K562 (cell line): ENCODE measurements around the gene RNU6-8. TPM values are rescaled to one million over a fixed set of nuclear protein-coding genes. Genes with fewer than 3 reads are reported as not detected.
A peak's percentile ranks its signal among the peaks of the same experiment; 100 is the strongest.

Source experiments
- COPS2 ChIP-seq: fragments of 450-650 bp; conservative IDR thresholded peaks from 2 replicates; pipeline ENCODE4 v1.6.1; 2016; ENCODE audit warnings: mild to moderate bottlenecking, moderate library complexity
- ELK3 ChIP-seq: fragments of 450-650 bp; formaldehyde crosslinking; IDR thresholded peaks from 2 replicates; pipeline ENCODE4 v1.4.0; 2020; ENCODE audit warnings: mild to moderate bottlenecking
- LCOR ChIP-seq: sonication (generic); formaldehyde crosslinking; IDR thresholded peaks from 2 replicates; pipeline ENCODE4 v1.8.0; 2022; ENCODE audit warnings: mild to moderate bottlenecking, missing genetic modification reagents
- NCOA6 ChIP-seq: fragments of 450-650 bp; IDR thresholded peaks from 2 replicates; pipeline ENCODE4 v1.6.1; 2017; ENCODE audit warnings: mild to moderate bottlenecking
- PHF8 ChIP-seq: fragments of 200-600 bp; sonication (generic); IDR thresholded peaks from 2 replicates; pipeline ENCODE4 v1.6.1; 2012; ENCODE audit warnings: mixed run types, mild to moderate bottlenecking, inconsistent platforms, low read length, moderate library complexity, borderline replicate concordance
- RBFOX2 ChIP-seq: fragments of 200-400 bp; formaldehyde crosslinking; IDR thresholded peaks from 2 replicates; pipeline ENCODE4 v1.6.1; 2017; ENCODE audit warnings: low read depth, mild to moderate bottlenecking, low read length, moderate library complexity
- SMAD4 ChIP-seq: fragments of 250-450 bp; sonication (Bioruptor Pico); conservative IDR thresholded peaks from 2 replicates; pipeline ENCODE4 v1.8.0; 2021; ENCODE audit warnings: inconsistent platforms, mild to moderate bottlenecking, moderate library complexity
- TEAD4 ChIP-seq, 2 experiments: sonication (generic) in 1 of 2; formaldehyde crosslinking in 1 of 2; IDR thresholded peaks; 2 replicates each; pipeline versions ENCODE4 v1.6.1 to v1.8.0; 2012 to 2022; ENCODE audit warnings: borderline replicate concordance in 1 of 2, inconsistent platforms in 1 of 2, low read length in 1 of 2, mild to moderate bottlenecking in 1 of 2, missing genetic modification reagents in 1 of 2
- ZFP36 ChIP-seq: fragments of 150-350 bp; IDR thresholded peaks from 2 replicates; pipeline ENCODE4 v1.6.1; 2018; ENCODE audit warnings: low read length, low read depth; ENCODE audit not compliant: partially characterized antibody
- ZNF444 ChIP-seq: fragments of 250-450 bp; sonication (Bioruptor Pico); IDR thresholded peaks from 2 replicates; pipeline ENCODE4 v1.4.0; 2020; ENCODE audit warnings: mild to moderate bottlenecking, moderate library complexity
- ZNF644 ChIP-seq: fragments of 200-800 bp; sonication (Bioruptor generic); IDR thresholded peaks from 2 replicates; pipeline ENCODE4 v1.6.1; 2016; ENCODE audit warnings: low read depth, missing genetic modification characterization, missing compliant biosample characterization
- polyA plus RNA-seq, 8 experiments: library from polyadenylated mRNA; depleted of rRNA in 4 of 8; stranded (reverse) in 5 of 8; unstranded in 3 of 8; fragments of >200 nt; fragmentation: Nextera tagmentation in 2 of 8; fragmentation: Illumina TruSeq in 1 of 8; extraction: Ambion mirVana in 2 of 8; extraction: Trizol in 1 of 8; gene quantifications; 2 replicates each; pipeline versions ENCODE4 v1.2.1 to v1.2.3, GENCODE V29; 2011 to 2014; ENCODE audit warnings: inconsistent platforms in 1 of 8, missing spikeins in 1 of 8
- total RNA-seq, 7 experiments: library from RNA; depleted of rRNA in 6 of 7; stranded (reverse); fragments of >200 nt in 6 of 7; fragmentation: Illumina TruSeq in 2 of 7; extraction: Trizol in 2 of 7; gene quantifications; 2 replicates each; pipeline versions ENCODE4 v1.2.1 to v1.2.3, GENCODE V29; 2011 to 2021; ENCODE audit warnings: low replicate concordance in 1 of 7
- TF ChIP-seq, protein P1 (sequence below), 2 experiments: fragments of 450-650 bp; formaldehyde crosslinking in 1 of 2; IDR thresholded peaks; 2 replicates each; pipeline versions ENCODE4 v1.4.0 to v1.6.1; 2014 to 2020; ENCODE audit warnings: mild to moderate bottlenecking in 2 of 2, borderline replicate concordance in 1 of 2, low read depth in 1 of 2
- TF ChIP-seq, protein P2 (sequence below), 2 experiments: IDR thresholded peaks; 2 replicates each; pipeline ENCODE4 v1.6.1; 2011; ENCODE audit warnings: borderline replicate concordance in 1 of 2, control low read depth in 1 of 2, low read depth in 1 of 2, low read length in 1 of 2, mild to moderate bottlenecking in 1 of 2, mixed read lengths in 1 of 2, moderate library complexity in 1 of 2; ENCODE audit not compliant: insufficient read depth in 1 of 2, insufficient read length in 1 of 2, poor library complexity in 1 of 2, severe bottlenecking in 1 of 2; ENCODE audit errors: extremely low read depth in 1 of 2

The RNU6-8 gene
- total and polyA plus RNA-seq, 9 of the 15 experiments (the other 6 are each of a cell fraction or from before 2014, with no cell fraction given), result not detected

DNA sequence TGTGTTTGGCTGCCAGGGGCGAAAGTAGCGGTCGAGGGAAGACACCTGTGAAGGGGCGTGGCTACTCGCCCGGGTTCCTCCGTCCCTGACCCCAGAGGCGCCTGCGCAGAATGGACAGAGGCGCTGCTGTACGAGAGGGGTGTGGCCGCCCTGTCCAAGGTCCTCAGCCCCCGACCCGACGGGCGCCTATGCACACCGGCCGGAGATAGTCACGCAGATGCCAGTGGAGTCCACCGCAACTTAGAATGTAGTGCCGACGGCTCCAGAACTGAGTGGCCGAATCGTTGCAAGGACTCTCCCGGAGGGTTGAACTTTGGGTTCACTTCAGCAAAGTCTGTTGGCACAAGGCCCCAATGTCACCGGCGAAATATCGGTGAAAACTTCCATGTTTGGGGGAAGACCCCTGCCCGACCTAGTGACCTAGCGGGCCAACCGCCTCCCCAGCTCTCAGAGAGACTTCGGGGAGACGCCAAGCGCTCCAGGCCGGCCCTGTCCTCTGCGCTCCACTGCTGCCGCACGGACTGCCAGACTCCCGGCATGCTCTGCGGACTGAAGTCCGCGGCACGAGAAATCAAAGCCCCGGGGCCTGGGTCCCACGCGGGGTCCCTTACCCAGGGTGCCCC lies 1.8 kb downstream of the RNU6-8 start (continued):
- TF ChIP-seq, protein P1, sequence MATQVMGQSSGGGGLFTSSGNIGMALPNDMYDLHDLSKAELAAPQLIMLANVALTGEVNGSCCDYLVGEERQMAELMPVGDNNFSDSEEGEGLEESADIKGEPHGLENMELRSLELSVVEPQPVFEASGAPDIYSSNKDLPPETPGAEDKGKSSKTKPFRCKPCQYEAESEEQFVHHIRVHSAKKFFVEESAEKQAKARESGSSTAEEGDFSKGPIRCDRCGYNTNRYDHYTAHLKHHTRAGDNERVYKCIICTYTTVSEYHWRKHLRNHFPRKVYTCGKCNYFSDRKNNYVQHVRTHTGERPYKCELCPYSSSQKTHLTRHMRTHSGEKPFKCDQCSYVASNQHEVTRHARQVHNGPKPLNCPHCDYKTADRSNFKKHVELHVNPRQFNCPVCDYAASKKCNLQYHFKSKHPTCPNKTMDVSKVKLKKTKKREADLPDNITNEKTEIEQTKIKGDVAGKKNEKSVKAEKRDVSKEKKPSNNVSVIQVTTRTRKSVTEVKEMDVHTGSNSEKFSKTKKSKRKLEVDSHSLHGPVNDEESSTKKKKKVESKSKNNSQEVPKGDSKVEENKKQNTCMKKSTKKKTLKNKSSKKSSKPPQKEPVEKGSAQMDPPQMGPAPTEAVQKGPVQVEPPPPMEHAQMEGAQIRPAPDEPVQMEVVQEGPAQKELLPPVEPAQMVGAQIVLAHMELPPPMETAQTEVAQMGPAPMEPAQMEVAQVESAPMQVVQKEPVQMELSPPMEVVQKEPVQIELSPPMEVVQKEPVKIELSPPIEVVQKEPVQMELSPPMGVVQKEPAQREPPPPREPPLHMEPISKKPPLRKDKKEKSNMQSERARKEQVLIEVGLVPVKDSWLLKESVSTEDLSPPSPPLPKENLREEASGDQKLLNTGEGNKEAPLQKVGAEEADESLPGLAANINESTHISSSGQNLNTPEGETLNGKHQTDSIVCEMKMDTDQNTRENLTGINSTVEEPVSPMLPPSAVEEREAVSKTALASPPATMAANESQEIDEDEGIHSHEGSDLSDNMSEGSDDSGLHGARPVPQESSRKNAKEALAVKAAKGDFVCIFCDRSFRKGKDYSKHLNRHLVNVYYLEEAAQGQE (IDR thresholded peaks at IDR 0.05; ENCODE audit: borderline replicate concordance), result peak; percentile 94
- TF ChIP-seq, protein P1 (CRISPR knock-in tag; IDR thresholded peaks at IDR 0.05; ENCODE audit: low read depth), result peak; percentile 87
- TF ChIP-seq ZNF444 (no peak), ELK3 (CRISPR knock-in tag) (no peak), LCOR (CRISPR knock-in tag) (0 out of 2 replicates have a peak, but pooled peaks have one; percentile 27), PHF8 (peak; percentile 39; the same call in 1 of the 2 replicates), SMAD4 (CRISPR knock-in tag) (0 out of 2 replicates have a peak, but pooled peaks have one; percentile 32), ZFP36 (no peak), NCOA6 (peak; percentile 72), COPS2 (no peak), RBFOX2 (peak; percentile 57), TEAD4 (IDR thresholded peaks at IDR 0.05; ENCODE audit: low read length) (no peak), TEAD4 (CRISPR knock-in tag; IDR thresholded peaks at IDR 0.05; ENCODE audit: borderline replicate concordance) (no peak), ZNF644 (tag) (no peak)
- TF ChIP-seq, protein P2, sequence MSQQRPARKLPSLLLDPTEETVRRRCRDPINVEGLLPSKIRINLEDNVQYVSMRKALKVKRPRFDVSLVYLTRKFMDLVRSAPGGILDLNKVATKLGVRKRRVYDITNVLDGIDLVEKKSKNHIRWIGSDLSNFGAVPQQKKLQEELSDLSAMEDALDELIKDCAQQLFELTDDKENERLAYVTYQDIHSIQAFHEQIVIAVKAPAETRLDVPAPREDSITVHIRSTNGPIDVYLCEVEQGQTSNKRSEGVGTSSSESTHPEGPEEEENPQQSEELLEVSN (IDR thresholded peaks at IDR 0.05; ENCODE audit: borderline replicate concordance in 1 of 2, extremely low read depth in 1 of 2, insufficient read depth in 1 of 2, insufficient read length in 1 of 2, low read depth in 1 of 2, low read length in 1 of 2, poor library complexity in 1 of 2, severe bottlenecking in 1 of 2), result peak in 1 of 2 experiments; percentile 1
